Trophoblast cell (in vitro differentiated cells and primary cell): ENCODE measurements around the gene KRTAP5-7.

ENCODE experiments used
- DNase-seq, 2 donors: peaks; one replicate each; pipeline ENCODE4 v3.0.0-alpha.2; 2016
- H2AFZ ChIP-seq: 2 replicates; pipeline ENCODE4 v1.6.1; 2013; ENCODE audit warnings: low read length, moderate library complexity, mild to moderate bottlenecking; ENCODE audit not compliant: insufficient read depth, poor library complexity
- H2AK5ac ChIP-seq: 2 replicates; pipeline ENCODE4 v1.6.1; 2013; ENCODE audit warnings: mild to moderate bottlenecking, low read length
- H2BK120ac ChIP-seq: 2 replicates; pipeline ENCODE4 v1.6.1; 2013; ENCODE audit warnings: low read length, mild to moderate bottlenecking, moderate library complexity; ENCODE audit not compliant: insufficient read depth, poor library complexity
- H2BK12ac ChIP-seq: 2 replicates; pipeline ENCODE4 v1.6.1; 2013; ENCODE audit warnings: mild to moderate bottlenecking, low read length, moderate library complexity
- H2BK5ac ChIP-seq: 2 replicates; pipeline ENCODE4 v1.6.1; 2013; ENCODE audit warnings: low read length, low read depth, moderate library complexity, mild to moderate bottlenecking; ENCODE audit not compliant: poor library complexity
- H3K14ac ChIP-seq: 2 replicates; pipeline ENCODE4 v1.6.1; 2013; ENCODE audit warnings: mild to moderate bottlenecking, low read length
- H3K18ac ChIP-seq: 2 replicates; pipeline ENCODE4 v1.6.1; 2013; ENCODE audit warnings: mild to moderate bottlenecking, low read length
- H3K23ac ChIP-seq: 2 replicates; pipeline ENCODE4 v1.6.1; 2013; ENCODE audit warnings: low read length
- H3K27ac ChIP-seq: 2 replicates; pipeline ENCODE4 v1.5.1; 2013; ENCODE audit warnings: low read depth, mild to moderate bottlenecking, inconsistent platforms, low read length, moderate library complexity
- H3K27me3 ChIP-seq: 2 replicates; pipeline ENCODE4 v1.6.1; 2013; ENCODE audit warnings: inconsistent platforms, mild to moderate bottlenecking, low read length, moderate library complexity; ENCODE audit not compliant: insufficient read depth
- H3K36me3 ChIP-seq, 2 experiments: 1 replicate in 1 of 2; 2 replicates in 1 of 2; pipeline ENCODE4 v1.6.1; 2013; ENCODE audit warnings: low read length in 2 of 2, mild to moderate bottlenecking in 2 of 2, moderate library complexity in 1 of 2; ENCODE audit not compliant: insufficient read depth in 2 of 2, control insufficient read depth in 1 of 2
- H3K4ac ChIP-seq: 2 replicates; pipeline ENCODE4 v1.6.1; 2013; ENCODE audit warnings: low read depth, mild to moderate bottlenecking, low read length, moderate library complexity
- H3K4me1 ChIP-seq, 2 experiments: 1 replicate in 1 of 2; 2 replicates in 1 of 2; pipeline ENCODE4 v1.6.1; 2013; ENCODE audit warnings: low read length in 2 of 2, mild to moderate bottlenecking in 2 of 2, moderate library complexity in 1 of 2; ENCODE audit not compliant: insufficient read depth in 2 of 2, control insufficient read depth in 1 of 2
- H3K4me2 ChIP-seq: 2 replicates; pipeline ENCODE4 v1.6.1; 2013; ENCODE audit warnings: inconsistent platforms, mild to moderate bottlenecking, low read length, moderate library complexity
- H3K4me3 ChIP-seq: 2 replicates; pipeline ENCODE4 v1.5.1; 2013; ENCODE audit warnings: mild to moderate bottlenecking, low read depth, low read length, inconsistent platforms
- H3K79me1 ChIP-seq: one replicate; pipeline ENCODE4 v1.6.1; 2013; ENCODE audit warnings: low read length
- H3K79me2 ChIP-seq: 2 replicates; pipeline ENCODE4 v1.6.1; 2013; ENCODE audit warnings: low read length, mild to moderate bottlenecking; ENCODE audit not compliant: control insufficient read depth, insufficient read depth, poor library complexity
- H3K9ac ChIP-seq: 2 replicates; pipeline ENCODE4 v1.6.1; 2013; ENCODE audit warnings: mild to moderate bottlenecking, low read length
- H3K9me3 ChIP-seq: 2 replicates; pipeline ENCODE4 v1.6.1; 2013; ENCODE audit warnings: low read depth, mild to moderate bottlenecking, control low read depth, inconsistent platforms, low read length; ENCODE audit not compliant: insufficient read depth
- H4K12ac ChIP-seq: 2 replicates; pipeline ENCODE4 v1.6.1; 2013; ENCODE audit warnings: low read depth, mild to moderate bottlenecking, low read length, moderate library complexity
- H4K8ac ChIP-seq: 2 replicates; pipeline ENCODE4 v1.6.1; 2013; ENCODE audit warnings: low read depth, mild to moderate bottlenecking, low read length, moderate library complexity
- H4K91ac ChIP-seq: one replicate; pipeline ENCODE4 v1.6.1; 2013; ENCODE audit warnings: low read depth, mild to moderate bottlenecking, low read length, moderate library complexity
- WGBS: extraction: QIAGEN DNeasy Blood & Tissue Kit; methylation state at CpG from one replicate; pipeline ENCODE4 v1.1.7; 2013; ENCODE audit warnings: missing lambda C conversion rate; ENCODE audit not compliant: insufficient read length, insufficient coverage; ENCODE audit errors: extremely low coverage; 5-methylcytosine and 5-hydroxymethylcytosine counted together

Gene KRTAP5-7

DNA sequence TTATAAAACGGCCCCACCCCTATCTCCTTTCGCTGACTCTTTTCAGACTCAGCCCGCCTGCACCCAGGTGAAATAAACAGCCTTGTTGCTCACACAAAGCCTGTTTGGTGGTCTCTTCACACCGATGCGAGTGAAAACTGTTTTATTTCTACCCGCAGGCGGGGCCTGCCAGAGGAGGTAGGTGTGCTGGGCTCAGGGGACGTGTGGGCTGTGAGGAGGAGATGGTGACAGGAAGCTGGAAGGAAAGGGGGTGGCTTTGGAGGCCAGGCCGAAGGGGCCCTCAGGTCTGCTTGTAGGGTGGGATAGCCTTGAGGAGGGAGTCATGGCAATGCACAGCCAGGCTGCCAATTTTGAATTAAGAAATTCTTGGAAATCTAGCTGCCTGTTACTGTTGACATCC, 21.3 kb upstream of the KRTAP5-7 start:
- Histone ChIP-seq H3K9me3 (peaks cover 2% of the 10 kb centered on the region), H4K8ac (no peak overlapping the region), H3K27ac (no peak overlapping the region), H3K9ac (no peak overlapping the region), H3K23ac (no peak overlapping the region), H3K18ac (no peak overlapping the region), H2AK5ac (no peak overlapping the region), H3K14ac (no peak overlapping the region), H3K36me3 (peaks cover 10 to 13% of the 10 kb centered on the region in 2 experiments), H3K4me2 (no peak overlapping the region), H4K12ac (no peak overlapping the region), H3K4me1 (no peaks in the 10 kb centered on the region), H2BK12ac (no peak overlapping the region), H2BK120ac (no peak overlapping the region), H3K79me1 (no peaks in the 10 kb centered on the region), H4K91ac (no peak overlapping the region), H3K79me2 (no peaks in the 10 kb centered on the region), H3K4ac (no peak overlapping the region), H2AFZ (no peak overlapping the region), H3K27me3 (no peaks in the 10 kb centered on the region), H3K4me3 (no peak overlapping the region), H2BK5ac (no peak overlapping the region)
- no CpG with 5 or more reads among the region's 9 CpGs for WGBS
- no peak for DNase-seq

- H2BK5ac ChIP-seq, result no peak overlapping the region
- no CpG with 5 or more reads among the region's 5 CpGs for WGBS
- no peak overlapping the region for H3K14ac ChIP-seq
- H3K23ac ChIP-seq, result no peak overlapping the region
- no peak overlapping the region for H3K9ac ChIP-seq
- no peak overlapping the region for H4K8ac ChIP-seq
- H2BK120ac ChIP-seq, result no peak overlapping the region
- no peaks in the 10 kb centered on the region for H3K4me1 ChIP-seq
- H3K27ac ChIP-seq, result no peak overlapping the region
- no peak overlapping the region for H2AK5ac ChIP-seq
- H3K79me2 ChIP-seq, result no peaks in the 10 kb centered on the region
- H3K4ac ChIP-seq, result no peak overlapping the region
- no peak overlapping the region for H4K12ac ChIP-seq
- H3K18ac ChIP-seq, result no peak overlapping the region
- H3K36me3 ChIP-seq, result peaks cover 0 to under 1% of the 10 kb centered on the region in 2 experiments
- H3K4me2 ChIP-seq, result no peak overlapping the region
- DNase-seq, result no peak
- no peaks in the 10 kb centered on the region for H3K27me3 ChIP-seq
- H2BK12ac ChIP-seq, result no peak overlapping the region
- no peaks in the 10 kb centered on the region for H3K79me1 ChIP-seq
- peaks cover 3% of the 10 kb centered on the region for H3K9me3 ChIP-seq
- no peak overlapping the region for H2AFZ ChIP-seq
- H3K4me3 ChIP-seq, result no peak overlapping the region
- H4K91ac ChIP-seq, result no peak overlapping the region
These were observed 20.0 kb upstream of the KRTAP5-7 start for GRCh38 chr11:71507102-71507501.

- Histone ChIP-seq H3K79me1 (no peaks in the 10 kb centered on the region), H3K4me1 (no peaks in the 10 kb centered on the region), H3K18ac (no peak overlapping the region), H2BK5ac (no peak overlapping the region), H4K91ac (no peak overlapping the region), H3K9me3 (peaks cover 6% of the 10 kb centered on the region), H2AFZ (no peak overlapping the region), H3K36me3 (no peaks in the 10 kb centered on the region), H3K14ac (no peak overlapping the region), H3K23ac (no peak overlapping the region), H3K4ac (no peak overlapping the region), H3K79me2 (no peaks in the 10 kb centered on the region), H3K9ac (no peak overlapping the region), H2BK12ac (no peak overlapping the region), H3K27ac (no peak overlapping the region), H4K8ac (no peak overlapping the region), H2AK5ac (no peak overlapping the region), H3K4me2 (no peak overlapping the region), H2BK120ac (no peak overlapping the region), H3K27me3 (no peaks in the 10 kb centered on the region), H3K4me3 (no peak overlapping the region), H4K12ac (no peak overlapping the region)
- DNase-seq, result no peak
- WGBS, result no CpG with 5 or more reads among the region's 55 CpGs
These were observed 8.3 kb upstream of the KRTAP5-7 start for GRCh38 chr11:71518506-71519471.

DNA sequence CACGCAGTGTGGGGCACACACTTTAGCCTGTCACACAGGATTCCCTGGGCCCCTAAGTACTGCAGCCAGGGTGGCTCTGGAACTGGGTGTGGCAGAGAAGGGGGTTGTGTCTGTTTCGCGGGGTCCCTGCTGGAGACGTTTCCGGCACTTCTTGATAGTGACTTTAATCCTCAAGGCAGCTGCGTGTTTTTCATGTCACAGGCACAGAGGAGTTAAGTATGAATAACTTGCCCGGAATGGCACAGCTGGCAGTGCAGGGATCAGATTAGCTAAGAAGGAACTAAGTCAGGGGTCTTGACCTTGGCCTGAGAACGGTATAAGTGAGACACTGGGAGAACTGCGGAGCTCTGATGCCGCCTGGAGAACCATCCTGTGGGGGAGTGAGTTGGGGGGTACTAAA, 7.5 kb upstream of the KRTAP5-7 start:
- no peak overlapping the region for H2AK5ac ChIP-seq
- H3K9ac ChIP-seq, result no peak overlapping the region
- no peak overlapping the region for H4K91ac ChIP-seq
- H3K27ac ChIP-seq, result no peak overlapping the region
- H2BK5ac ChIP-seq, result no peak overlapping the region
- peak in 1 of 2 donors; percentile 9 for DNase-seq
- no peak overlapping the region for H3K23ac ChIP-seq
- no peak overlapping the region for H4K12ac ChIP-seq
- no peaks in the 10 kb centered on the region for H3K4me1 ChIP-seq
- H3K79me2 ChIP-seq, result no peaks in the 10 kb centered on the region
- no peaks in the 10 kb centered on the region for H3K27me3 ChIP-seq
- no peak overlapping the region for H3K4me2 ChIP-seq
- no peak overlapping the region for H2AFZ ChIP-seq
- no peak overlapping the region for H4K8ac ChIP-seq
- H3K36me3 ChIP-seq, result no peaks in the 10 kb centered on the region
- WGBS, result no CpG with 5 or more reads among the region's 10 CpGs
- no peak overlapping the region for H3K18ac ChIP-seq
- H3K9me3 ChIP-seq, result peaks cover 6% of the 10 kb centered on the region
- H2BK120ac ChIP-seq, result no peak overlapping the region
- H3K4me3 ChIP-seq, result no peak overlapping the region
- H2BK12ac ChIP-seq, result no peak overlapping the region
- no peak overlapping the region for H3K14ac ChIP-seq
- no peaks in the 10 kb centered on the region for H3K79me1 ChIP-seq
- no peak overlapping the region for H3K4ac ChIP-seq
